Panc1 (cell line): Measurements from ENCODE around the gene MT1E. TPM values are rescaled to one million over a fixed set of nuclear protein-coding genes. Genes with fewer than 3 reads are reported as not detected.

ENCODE experiments used
- ATAC-seq: fragments of 200-7000 bp; cut with Tn5 transposase; 2 replicates; pipeline ENCODE4 v1.9.1; 2020; ENCODE audit warnings: mild to moderate bottlenecking, moderate library complexity
- BruUV-seq: library from RNA; stranded (reverse); fragments of 400-500 nt; replicated peaks from 2 replicates; lab custom pipeline; 2021; lab: Mats Ljungman, UMichigan
- CTCF ChIA-PET: fragments of 300-600 bp; sonication (Branson Sonifier 250); formaldehyde crosslinking; loops from one replicate; lab custom pipeline; 2022; ENCODE audit warnings: antibody characterized with exemption; lab: Charles Lee
- POLR2A ChIA-PET: fragments of 300-600 bp; sonication (Branson Sonifier 250); formaldehyde crosslinking; loops from one replicate; lab custom pipeline; 2022; ENCODE audit warnings: antibody characterized with exemption; lab: Charles Lee
- DNase-seq: peaks from one replicate; pipeline ENCODE4 v3.0.0-alpha.2; 2010; ENCODE audit warnings: low read depth, low spot score
- H3K27ac ChIP-seq: 2 replicates; pipeline ENCODE4 v1.5.1; 2011; ENCODE audit warnings: mild to moderate bottlenecking, low read length, inconsistent platforms
- H3K27me3 ChIP-seq: fragments of 200-500 bp; sonication (Bioruptor generic); 2 replicates; pipeline ENCODE4 v1.6.0; 2014; ENCODE audit warnings: low read length, inconsistent platforms; ENCODE audit not compliant: control insufficient read depth, insufficient read depth
- H3K36me3 ChIP-seq: fragments of 200-500 bp; sonication (Bioruptor generic); 2 replicates; pipeline ENCODE4 v1.5.1; 2014; ENCODE audit warnings: inconsistent platforms, mild to moderate bottlenecking, low read length, moderate library complexity; ENCODE audit not compliant: control insufficient read depth, insufficient read depth
- H3K4me1 ChIP-seq: 2 replicates; pipeline ENCODE4 v1.5.1; 2011; ENCODE audit warnings: inconsistent platforms, mild to moderate bottlenecking, low read length, moderate library complexity; ENCODE audit not compliant: control insufficient read depth, insufficient read depth
- H3K4me3 ChIP-seq, 2 experiments: 2 replicates each; pipeline ENCODE4 v1.5.1; 2011 to 2012; ENCODE audit warnings: low read depth in 2 of 2, low read length in 2 of 2, mild to moderate bottlenecking in 2 of 2, inconsistent platforms in 1 of 2, moderate library complexity in 1 of 2
- H3K9me3 ChIP-seq: fragments of 200-500 bp; sonication (Bioruptor generic); 2 replicates; pipeline ENCODE4 v1.5.1; 2014; ENCODE audit warnings: low read depth, mild to moderate bottlenecking, inconsistent platforms, low read length, moderate library complexity; ENCODE audit not compliant: control insufficient read depth, insufficient read depth
- CTCF ChIP-seq: fragments of 450-650 bp; IDR thresholded peaks from 2 replicates; pipeline ENCODE4 v1.5.1; 2017; ENCODE audit warnings: mild to moderate bottlenecking
- POLR2AphosphoS5 ChIP-seq: IDR thresholded peaks from 2 replicates; pipeline ENCODE4 v1.6.1; 2012; ENCODE audit warnings: mild to moderate bottlenecking, low read depth, low read length, moderate library complexity
- SIN3A ChIP-seq: IDR thresholded peaks from 2 replicates; pipeline ENCODE4 v1.6.1; 2012; ENCODE audit warnings: low read depth, mild to moderate bottlenecking, low read length, moderate library complexity, borderline replicate concordance; ENCODE audit not compliant: insufficient read depth
- TCF7L2 ChIP-seq: IDR thresholded peaks from 2 replicates; pipeline ENCODE4 v1.6.1; 2011; ENCODE audit warnings: mild to moderate bottlenecking, low read depth, low read length, inconsistent platforms
- in situ Hi-C: cut with HindIII; loops from 2 replicates; pipeline ENCODE4 v1.10.0; 2016; ENCODE audit warnings: low sequenced_read_pairs, low pct_unique_long_range_greater_than_20kb
- intact Hi-C: fragments of 100-400 bp; cut with micrococcal nuclease; formaldehyde crosslinking; loops from one replicate; pipeline ENCODE4 v1.10.0; 2022; ENCODE audit not compliant: unreplicated experiment
- total RNA-seq: library from RNA; stranded (reverse); gene quantifications from one replicate; pipeline ENCODE4 v1.2.1, GENCODE V29; 2021; ENCODE audit not compliant: unreplicated experiment
- TF ChIP-seq, protein P1 (sequence below), 2 experiments: IDR thresholded peaks; 2 replicates each; pipeline ENCODE4 v1.6.1; 2011 to 2012; ENCODE audit warnings: low read depth in 2 of 2, control low read depth in 1 of 2, low read length in 1 of 2, mild to moderate bottlenecking in 1 of 2, moderate library complexity in 1 of 2; ENCODE audit not compliant: insufficient read depth in 1 of 2

MT1E gene
- total RNA-seq, 1 experiment from 2014 or later, result 170 TPM

- intact Hi-C loops (no loop called here), in situ Hi-C loops (no loop called here)
- Histone ChIP-seq H3K36me3 (no peaks in the 10 kb centered on the region), H3K27me3 (no peaks in the 10 kb centered on the region), H3K9me3 (no peaks in the 10 kb centered on the region), H3K4me3 (no peak overlapping the region), H3K27ac (no peak overlapping the region), H3K4me1 (no peaks in the 10 kb centered on the region)
- TF ChIP-seq POLR2AphosphoS5 (no peak), TCF7L2 (no peak), CTCF (no peak), SIN3A (no peak)
- TF ChIP-seq, protein P1, sequence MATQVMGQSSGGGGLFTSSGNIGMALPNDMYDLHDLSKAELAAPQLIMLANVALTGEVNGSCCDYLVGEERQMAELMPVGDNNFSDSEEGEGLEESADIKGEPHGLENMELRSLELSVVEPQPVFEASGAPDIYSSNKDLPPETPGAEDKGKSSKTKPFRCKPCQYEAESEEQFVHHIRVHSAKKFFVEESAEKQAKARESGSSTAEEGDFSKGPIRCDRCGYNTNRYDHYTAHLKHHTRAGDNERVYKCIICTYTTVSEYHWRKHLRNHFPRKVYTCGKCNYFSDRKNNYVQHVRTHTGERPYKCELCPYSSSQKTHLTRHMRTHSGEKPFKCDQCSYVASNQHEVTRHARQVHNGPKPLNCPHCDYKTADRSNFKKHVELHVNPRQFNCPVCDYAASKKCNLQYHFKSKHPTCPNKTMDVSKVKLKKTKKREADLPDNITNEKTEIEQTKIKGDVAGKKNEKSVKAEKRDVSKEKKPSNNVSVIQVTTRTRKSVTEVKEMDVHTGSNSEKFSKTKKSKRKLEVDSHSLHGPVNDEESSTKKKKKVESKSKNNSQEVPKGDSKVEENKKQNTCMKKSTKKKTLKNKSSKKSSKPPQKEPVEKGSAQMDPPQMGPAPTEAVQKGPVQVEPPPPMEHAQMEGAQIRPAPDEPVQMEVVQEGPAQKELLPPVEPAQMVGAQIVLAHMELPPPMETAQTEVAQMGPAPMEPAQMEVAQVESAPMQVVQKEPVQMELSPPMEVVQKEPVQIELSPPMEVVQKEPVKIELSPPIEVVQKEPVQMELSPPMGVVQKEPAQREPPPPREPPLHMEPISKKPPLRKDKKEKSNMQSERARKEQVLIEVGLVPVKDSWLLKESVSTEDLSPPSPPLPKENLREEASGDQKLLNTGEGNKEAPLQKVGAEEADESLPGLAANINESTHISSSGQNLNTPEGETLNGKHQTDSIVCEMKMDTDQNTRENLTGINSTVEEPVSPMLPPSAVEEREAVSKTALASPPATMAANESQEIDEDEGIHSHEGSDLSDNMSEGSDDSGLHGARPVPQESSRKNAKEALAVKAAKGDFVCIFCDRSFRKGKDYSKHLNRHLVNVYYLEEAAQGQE (IDR thresholded peaks at IDR 0.05; ENCODE audit: insufficient read depth in 1 of 2, low read depth in 2 of 2, low read length in 1 of 2), result no peak
- ATAC-seq (no peak), DNase-seq (no peak)
- no TSS peak for BruUV-seq
- ChIA-PET CTCF (no interaction called here), POLR2A (no interaction called here)
Observed at GRCh38 chr16:56675685-56676210, 50.2 kb downstream of the MT1E start.

Other genes with a start within 250 kb of the MT1E start
- 89.6 TPM for gene AMFR, start 200.2 kb upstream of the MT1E start, total RNA-seq
- 97.6 TPM for gene NUDT21, start 174.4 kb upstream of the MT1E start, total RNA-seq
- gene OGFOD1, start 174.2 kb upstream of the MT1E start, total RNA-seq, result 35.8 TPM
- gene BBS2, start 105.8 kb upstream of the MT1E start, total RNA-seq, result 24.0 TPM
- gene MT4, start 60.7 kb upstream of the MT1E start, total RNA-seq, result not detected
- not detected for gene MT3, start 36.3 kb upstream of the MT1E start, total RNA-seq
- 673 TPM for gene MT2A, start 17.2 kb upstream of the MT1E start, total RNA-seq
- gene MT1M, start 6.9 kb downstream of the MT1E start, total RNA-seq, result 1.8 TPM
- 52.1 TPM for gene MT1A, start 12.9 kb downstream of the MT1E start, total RNA-seq
- gene MT1B, start 26.1 kb downstream of the MT1E start, total RNA-seq, result not detected
- gene MT1F, start 32.2 kb downstream of the MT1E start, total RNA-seq, result 2.1 TPM
- 2.2 TPM for gene MT1G, start 42.3 kb downstream of the MT1E start, total RNA-seq
- gene MT1H, start 44.0 kb downstream of the MT1E start, total RNA-seq, result not detected
- gene MT1X, start 56.7 kb downstream of the MT1E start, total RNA-seq, result 25.9 TPM
- gene NUP93, start 104.3 kb downstream of the MT1E start, total RNA-seq, result 88.5 TPM
- 0.15 TPM for gene SLC12A3, start 239.4 kb downstream of the MT1E start, total RNA-seq